Measurements from ENCODE around the gene VOPP1.

VOPP1 gene

DNA sequence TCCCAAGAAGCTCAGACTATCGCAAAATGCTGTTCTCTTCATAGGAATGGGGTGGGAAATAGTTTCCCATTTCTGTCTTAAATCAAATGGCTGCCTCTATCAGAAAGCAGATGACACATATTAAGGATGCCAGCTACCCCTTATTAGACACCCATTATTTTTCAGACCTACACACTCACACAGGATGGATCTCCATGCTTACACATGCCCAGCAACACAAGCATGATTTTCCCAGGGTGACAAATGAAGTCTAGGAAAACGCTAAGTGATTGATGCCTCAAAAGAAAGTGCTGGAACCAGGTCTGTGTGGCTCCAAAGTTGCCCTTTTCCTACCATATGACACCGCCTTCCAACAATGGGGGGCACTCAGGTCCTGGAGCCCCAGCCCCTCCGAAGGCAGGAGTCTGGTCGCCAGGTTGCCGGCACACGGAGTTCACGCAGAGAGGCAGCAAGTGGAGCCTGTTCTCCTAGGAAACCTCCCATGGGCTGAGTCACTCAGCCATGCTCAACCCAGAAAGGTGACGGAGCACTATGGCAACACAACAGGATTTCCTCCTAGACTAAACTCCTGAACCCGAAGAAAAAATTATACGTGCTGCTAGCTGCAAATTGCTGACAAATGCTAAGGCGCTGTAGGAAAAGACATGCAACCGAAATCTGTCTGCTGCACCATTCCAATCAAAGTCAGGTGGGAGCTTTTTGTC is 19.8 kb downstream of the VOPP1 start:
- Histone ChIP-seq H3K4me1 (ENCODE audit: low read length) (peaks cover 99% of the 10 kb centered on the region), H3K4me3 (ENCODE audit: low read length) (no peak overlapping the region; the same call in 1 of the 2 replicates), H3K9me2 (replicated peaks; ENCODE audit: insufficient read depth, low read length) (no peaks in the 10 kb centered on the region), H2AFZ (ENCODE audit: low read length) (no peak overlapping the region), H3K36me3 (replicated peaks; ENCODE audit: insufficient read depth, low read length) (0 out of 2 replicates have a peak, but pooled peaks cover 3% of the 10 kb centered on the region), H3F3A (ENCODE audit: insufficient read depth, low read length) (peaks cover 58% of the 10 kb centered on the region), H3K9me3 (replicated peaks; ENCODE audit: insufficient read depth, low read length) (no peaks in the 10 kb centered on the region), H4K20me1 (ENCODE audit: insufficient read depth, low read length) (no peaks in the 10 kb centered on the region), H3K79me2 (ENCODE audit: low read length) (peaks cover 100% of the 10 kb centered on the region), H3K4me2 (ENCODE audit: low read depth, low read length) (peak overlapping the region; percentile 42; the same call in 1 of the 2 replicates), H3K9ac (ENCODE audit: low read length) (peak overlapping the region; percentile 31; the same call in 1 of the 2 replicates), H3K27ac (ENCODE audit: low read length) (peak overlapping the region; percentile 91; the same call in 1 of the 2 replicates), H3K27me3 (replicated peaks; ENCODE audit: insufficient read depth, low read length) (no peaks in the 10 kb centered on the region)
- TF ChIP-seq EZH2phosphoT487 (IDR thresholded peaks at IDR 0.05; ENCODE audit: low read length) (no peak), EZH2 (optimal IDR thresholded peaks at IDR 0.05; ENCODE audit: low read depth, low read length) (no peak)
- TF ChIP-seq, protein P1, sequence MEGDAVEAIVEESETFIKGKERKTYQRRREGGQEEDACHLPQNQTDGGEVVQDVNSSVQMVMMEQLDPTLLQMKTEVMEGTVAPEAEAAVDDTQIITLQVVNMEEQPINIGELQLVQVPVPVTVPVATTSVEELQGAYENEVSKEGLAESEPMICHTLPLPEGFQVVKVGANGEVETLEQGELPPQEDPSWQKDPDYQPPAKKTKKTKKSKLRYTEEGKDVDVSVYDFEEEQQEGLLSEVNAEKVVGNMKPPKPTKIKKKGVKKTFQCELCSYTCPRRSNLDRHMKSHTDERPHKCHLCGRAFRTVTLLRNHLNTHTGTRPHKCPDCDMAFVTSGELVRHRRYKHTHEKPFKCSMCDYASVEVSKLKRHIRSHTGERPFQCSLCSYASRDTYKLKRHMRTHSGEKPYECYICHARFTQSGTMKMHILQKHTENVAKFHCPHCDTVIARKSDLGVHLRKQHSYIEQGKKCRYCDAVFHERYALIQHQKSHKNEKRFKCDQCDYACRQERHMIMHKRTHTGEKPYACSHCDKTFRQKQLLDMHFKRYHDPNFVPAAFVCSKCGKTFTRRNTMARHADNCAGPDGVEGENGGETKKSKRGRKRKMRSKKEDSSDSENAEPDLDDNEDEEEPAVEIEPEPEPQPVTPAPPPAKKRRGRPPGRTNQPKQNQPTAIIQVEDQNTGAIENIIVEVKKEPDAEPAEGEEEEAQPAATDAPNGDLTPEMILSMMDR (IDR thresholded peaks at IDR 0.05; ENCODE audit: low read length) = no peak
- DNase-seq = peak; percentile 43

DNA sequence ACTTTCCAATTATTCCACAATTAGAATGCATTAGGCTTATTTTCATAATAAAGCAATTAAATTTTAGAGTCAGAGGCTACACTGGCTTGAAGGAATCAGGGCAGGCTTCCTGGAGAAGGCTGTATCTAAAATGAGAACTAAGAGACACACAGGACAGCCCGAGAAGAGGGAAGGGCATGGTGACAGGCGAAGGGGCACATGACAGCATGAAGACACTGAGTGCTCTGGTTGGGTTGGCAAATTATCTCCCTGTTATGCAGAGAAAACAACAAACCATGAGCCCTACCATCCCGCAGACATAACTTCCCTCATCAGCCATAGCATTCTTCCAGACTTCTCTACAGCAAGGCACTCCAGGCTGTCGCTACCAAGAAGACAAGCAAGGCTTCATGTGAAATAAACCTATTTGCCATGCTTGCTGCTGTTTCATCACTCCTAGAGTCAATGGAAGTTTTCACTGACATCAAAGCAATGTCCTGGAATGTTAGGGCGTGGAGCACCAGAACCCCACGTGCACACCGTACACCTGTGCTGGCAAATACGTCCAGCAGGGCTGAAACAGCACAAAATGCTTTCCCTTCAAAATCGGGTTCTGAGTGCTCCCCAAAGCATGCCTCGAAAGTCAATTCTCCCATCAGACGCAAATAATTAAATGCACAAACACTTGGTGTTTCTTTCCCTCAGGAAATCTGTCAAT is 21.3 kb downstream of the VOPP1 start:
- H3K9ac ChIP-seq (ENCODE audit: low read length) = peak overlapping the region; percentile 81; the same call in 1 of the 2 replicates
- no peaks in the 10 kb centered on the region for H3K9me3 ChIP-seq (replicated peaks; ENCODE audit: insufficient read depth, low read length)
- no peak for DNase-seq
- peaks cover 43% of the 10 kb centered on the region for H3F3A ChIP-seq (ENCODE audit: insufficient read depth, low read length)
- no peak overlapping the region for H2AFZ ChIP-seq (ENCODE audit: low read length)
- H3K4me3 ChIP-seq (ENCODE audit: low read length) = peak overlapping the region; percentile 39; the same call in 1 of the 2 replicates
- H4K20me1 ChIP-seq (ENCODE audit: insufficient read depth, low read length) = 0 out of 2 replicates have a peak, but pooled peaks cover 5% of the 10 kb centered on the region
- no peak for TF ChIP-seq EZH2 (optimal IDR thresholded peaks at IDR 0.05; ENCODE audit: low read depth, low read length)
- TF ChIP-seq EZH2phosphoT487 (IDR thresholded peaks at IDR 0.05; ENCODE audit: low read length) = no peak
- TF ChIP-seq, protein P1 (IDR thresholded peaks at IDR 0.05; ENCODE audit: low read length) = no peak
- no peaks in the 10 kb centered on the region for H3K9me2 ChIP-seq (replicated peaks; ENCODE audit: insufficient read depth, low read length)
- H3K36me3 ChIP-seq (replicated peaks; ENCODE audit: insufficient read depth, low read length) = 0 out of 2 replicates have a peak, but pooled peaks cover 3% of the 10 kb centered on the region
- H3K79me2 ChIP-seq (ENCODE audit: low read length) = peaks cover 100% of the 10 kb centered on the region
- H3K4me2 ChIP-seq (ENCODE audit: low read depth, low read length) = peak overlapping the region; percentile 81
- no peaks in the 10 kb centered on the region for H3K27me3 ChIP-seq (replicated peaks; ENCODE audit: insufficient read depth, low read length)
- peak overlapping the region; percentile 95; the same call in 1 of the 2 replicates for H3K27ac ChIP-seq (ENCODE audit: low read length)
- H3K4me1 ChIP-seq (ENCODE audit: low read length) = peaks cover 97% of the 10 kb centered on the region

DNA sequence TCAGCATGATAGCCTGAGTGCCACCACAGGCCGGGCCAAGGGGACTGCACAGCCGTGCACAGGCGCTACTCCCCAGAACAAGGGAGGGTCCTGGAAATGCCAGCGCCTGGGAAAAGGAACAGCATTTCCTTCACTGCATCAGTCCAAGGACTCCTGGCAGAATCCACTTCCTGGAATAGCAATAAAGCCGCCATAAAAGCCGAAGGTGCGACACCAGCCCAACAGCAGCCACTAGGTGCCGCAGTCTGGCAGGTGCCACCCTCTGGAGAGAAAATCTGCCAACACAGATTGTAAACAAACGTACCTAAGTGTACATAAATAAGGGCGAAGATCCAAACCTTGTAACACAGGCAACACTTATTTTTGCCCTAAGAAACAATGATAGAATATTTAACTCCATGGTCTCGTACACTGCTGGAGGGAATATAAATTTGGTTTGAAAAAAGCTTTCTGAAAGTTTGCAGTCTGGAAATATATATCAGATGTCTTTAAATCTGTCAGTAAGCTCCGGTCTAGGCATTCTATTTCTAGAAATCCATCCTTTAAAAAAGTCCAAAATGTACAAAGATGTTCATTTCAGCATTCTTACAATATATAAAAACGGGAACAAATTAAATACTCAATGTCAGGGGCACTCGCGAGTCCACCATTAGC is 22.2 kb downstream of the VOPP1 start:
- H3K4me3 ChIP-seq (ENCODE audit: low read length) = peak overlapping the region; percentile 39
- peak; percentile 76 for DNase-seq
- peak overlapping the region; percentile 81 for H3K9ac ChIP-seq (ENCODE audit: low read length)
- H4K20me1 ChIP-seq (ENCODE audit: insufficient read depth, low read length) = 0 out of 2 replicates have a peak, but pooled peaks cover 7% of the 10 kb centered on the region
- no peaks in the 10 kb centered on the region for H3K27me3 ChIP-seq (replicated peaks; ENCODE audit: insufficient read depth, low read length)
- peaks cover 89% of the 10 kb centered on the region for H3K4me1 ChIP-seq (ENCODE audit: low read length)
- no peaks in the 10 kb centered on the region for H3K9me3 ChIP-seq (replicated peaks; ENCODE audit: insufficient read depth, low read length)
- peaks cover 100% of the 10 kb centered on the region for H3K79me2 ChIP-seq (ENCODE audit: low read length)
- peak overlapping the region; percentile 81 for H3K4me2 ChIP-seq (ENCODE audit: low read depth, low read length)
- no peak overlapping the region for H2AFZ ChIP-seq (ENCODE audit: low read length)
- no peaks in the 10 kb centered on the region for H3K9me2 ChIP-seq (replicated peaks; ENCODE audit: insufficient read depth, low read length)
- peaks cover 43% of the 10 kb centered on the region for H3F3A ChIP-seq (ENCODE audit: insufficient read depth, low read length)
- H3K27ac ChIP-seq (ENCODE audit: low read length) = peak overlapping the region; percentile 95
- TF ChIP-seq EZH2 (optimal IDR thresholded peaks at IDR 0.05; ENCODE audit: low read depth, low read length) = no peak
- TF ChIP-seq, protein P1 (IDR thresholded peaks at IDR 0.05; ENCODE audit: low read length) = peak; percentile 97
- 0 out of 2 replicates have a peak, but pooled peaks cover 3% of the 10 kb centered on the region for H3K36me3 ChIP-seq (replicated peaks; ENCODE audit: insufficient read depth, low read length)
